GM23338 (cell line): ENCODE results near the gene MBD5. TPM values are rescaled to one million over a fixed set of nuclear protein-coding genes. Genes with fewer than 3 reads are reported as not detected.
A peak's percentile ranks its signal among the peaks of the same experiment; 100 is the strongest.

Experiments
- ATAC-seq: fragments of 200-7000 bp; cut with Tn5 transposase; 3 replicates; pipeline ENCODE4 v1.9.1; 2020
- DNase-seq: peaks from one replicate; pipeline ENCODE4 v3.0.0-alpha.2; 2015; ENCODE audit warnings: low spot score
- H2AFZ ChIP-seq: fragments of 200-600 bp; sonication (generic); 2 replicates; pipeline ENCODE4 v1.8.0; 2016; ENCODE audit warnings: antibody characterized with exemption, mild to moderate bottlenecking, moderate library complexity
- H3F3A ChIP-seq: fragments of 200-600 bp; sonication (generic); replicated peaks from 2 replicates; pipeline ENCODE4 v1.8.0; 2017; ENCODE audit warnings: antibody characterized with exemption, mixed run types, low read depth
- H3K27ac ChIP-seq: fragments of 200-600 bp; sonication (generic); 2 replicates; pipeline ENCODE4 v1.6.1; 2016; ENCODE audit warnings: low read depth
- H3K27me3 ChIP-seq: fragments of 200-600 bp; sonication (generic); 2 replicates; pipeline ENCODE4 v1.8.0; 2016; ENCODE audit warnings: mild to moderate bottlenecking, mixed run types, moderate library complexity; ENCODE audit not compliant: insufficient read depth
- H3K36me3 ChIP-seq: fragments of 200-600 bp; sonication (generic); 2 replicates; pipeline ENCODE4 v1.8.0; 2016; ENCODE audit warnings: mild to moderate bottlenecking; ENCODE audit not compliant: insufficient read depth
- H3K4me1 ChIP-seq: fragments of 200-600 bp; sonication (generic); 2 replicates; pipeline ENCODE4 v1.8.0; 2016; ENCODE audit warnings: mild to moderate bottlenecking, moderate library complexity; ENCODE audit not compliant: insufficient read depth
- H3K4me2 ChIP-seq: fragments of 200-600 bp; sonication (generic); 2 replicates; pipeline ENCODE4 v1.7.1; 2017; ENCODE audit warnings: mixed run types
- H3K4me3 ChIP-seq: fragments of 200-600 bp; sonication (generic); 2 replicates; pipeline ENCODE4 v1.6.1; 2016; ENCODE audit warnings: mixed run types
- H3K79me2 ChIP-seq: fragments of 200-600 bp; sonication (generic); replicated peaks from 2 replicates; pipeline ENCODE4 v1.8.0; 2017; ENCODE audit warnings: mild to moderate bottlenecking; ENCODE audit not compliant: insufficient read depth
- H3K9me2 ChIP-seq: fragments of 200-600 bp; sonication (generic); 2 replicates; pipeline ENCODE4 v1.8.0; 2017; ENCODE audit not compliant: insufficient read depth
- H4K20me1 ChIP-seq: fragments of 200-600 bp; sonication (generic); replicated peaks from 2 replicates; pipeline ENCODE4 v1.8.0; 2017; ENCODE audit warnings: mild to moderate bottlenecking; ENCODE audit not compliant: insufficient read depth
- H3K27ac Mint-ChIP-seq: 2 replicates; pipeline ENCODE4 v1.8.0; 2020; ENCODE audit warnings: inconsistent platforms, mild to moderate bottlenecking, moderate library complexity, mixed read lengths
- H3K27me3 Mint-ChIP-seq: 3 replicates; pipeline ENCODE4 v1.8.0; 2022; ENCODE audit warnings: low read depth, mild to moderate bottlenecking, moderate library complexity, mixed read lengths, inconsistent platforms; ENCODE audit not compliant: insufficient read depth, poor library complexity
- H3K36me3 Mint-ChIP-seq: 3 replicates; pipeline ENCODE4 v1.8.0; 2021; ENCODE audit warnings: low read depth, mild to moderate bottlenecking, inconsistent platforms, moderate library complexity, mixed read lengths
- H3K4me1 Mint-ChIP-seq: 3 replicates; pipeline ENCODE4 v1.8.0; 2020; ENCODE audit warnings: mild to moderate bottlenecking, inconsistent platforms, mixed read lengths
- H3K4me3 Mint-ChIP-seq: 3 replicates; pipeline ENCODE4 v1.8.0; 2021; ENCODE audit warnings: moderate library complexity, mild to moderate bottlenecking, inconsistent platforms, mixed read lengths
- H3K9me3 Mint-ChIP-seq: 3 replicates; pipeline ENCODE4 v1.8.0; 2020; ENCODE audit warnings: moderate library complexity, mild to moderate bottlenecking, inconsistent platforms, mixed read lengths
- EZH2 ChIP-seq: fragments of 200-600 bp; sonication (generic); IDR thresholded peaks from one replicate; pipeline ENCODE4 v1.8.0; 2017; ENCODE audit warnings: antibody characterized with exemption, mild to moderate bottlenecking, low read depth; ENCODE audit not compliant: unreplicated experiment
- EZH2phosphoT487 ChIP-seq: fragments of 200-600 bp; sonication (generic); IDR thresholded peaks from one replicate; pipeline ENCODE4 v1.8.1; 2018; ENCODE audit warnings: antibody characterized with exemption; ENCODE audit not compliant: unreplicated experiment
- NANOG ChIP-seq: IDR thresholded peaks from 2 replicates; pipeline ENCODE4 v1.6.1; 2016; ENCODE audit warnings: antibody characterized with exemption, borderline replicate concordance
- STAT1 ChIP-seq: IDR thresholded peaks from one replicate; pipeline ENCODE4 v1.6.1; 2016; ENCODE audit warnings: antibody characterized with exemption; ENCODE audit not compliant: unreplicated experiment
- ZNF114 ChIP-seq: fragments of 250-450 bp; sonication (Bioruptor Pico); IDR thresholded peaks from 2 replicates; pipeline ENCODE4 v1.5.0; 2020; ENCODE audit warnings: mild to moderate bottlenecking, moderate library complexity
- polyA plus RNA-seq: library from polyadenylated mRNA; unstranded; fragments of >200 nt; fragmentation: Nextera tagmentation; extraction: Ambion mirVana; gene quantifications from 2 replicates; pipeline ENCODE4 v1.2.1, GENCODE V29; 2016
- total RNA-seq: library from RNA; depleted of rRNA; stranded (reverse); fragments of >200 nt; shearing (Covaris generic); gene quantifications from 2 replicates; pipeline ENCODE4 v1.2.3, GENCODE V29; 2014
- TF ChIP-seq, protein P1 (sequence below): IDR thresholded peaks from one replicate; pipeline ENCODE4 v1.6.1; 2018; ENCODE audit warnings: antibody characterized with exemption; ENCODE audit not compliant: unreplicated experiment
- TF ChIP-seq, protein P2 (sequence below), 2 experiments: fragments of 200-600 bp in 1 of 2; sonication (generic) in 1 of 2; conservative IDR thresholded peaks; 2 replicates each; pipeline versions ENCODE4 v1.5.1 to v1.6.1; 2016 to 2017; ENCODE audit warnings: antibody characterized with exemption in 2 of 2, low read depth in 2 of 2, mild to moderate bottlenecking in 2 of 2, moderate library complexity in 1 of 2
- TF ChIP-seq, protein P3 (sequence below): fragments of 250-450 bp; sonication (Bioruptor Pico); IDR thresholded peaks from 2 replicates; pipeline ENCODE4 v1.5.0; 2020; ENCODE audit warnings: mild to moderate bottlenecking, moderate library complexity

The MBD5 gene
- total and polyA plus RNA-seq, 2 experiments from 2014 or later = 16.2 to 23.1 TPM

DNA sequence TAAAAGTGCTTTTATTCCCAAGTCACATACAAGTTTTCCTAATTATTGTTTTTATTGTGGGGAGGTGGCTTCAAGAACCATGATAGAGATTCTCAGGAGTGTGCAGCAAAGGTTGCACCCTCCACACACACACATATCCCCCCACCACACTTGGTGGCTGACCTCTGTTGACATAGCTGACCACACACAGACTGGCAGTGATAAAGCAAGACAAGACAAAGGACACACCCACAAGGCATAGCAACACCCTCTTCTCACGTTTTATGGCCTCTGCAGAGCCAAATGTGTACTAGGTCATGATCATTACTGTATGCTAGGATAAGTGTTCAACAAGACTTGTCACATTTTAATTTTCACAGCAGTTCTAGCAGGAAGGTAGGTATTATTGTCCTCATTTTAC lies 480.7 kb downstream of the MBD5 start:
- H3K79me2 ChIP-seq = no peaks in the 10 kb centered on the region
- H3F3A ChIP-seq = no peaks in the 10 kb centered on the region
- H3K36me3 Mint-ChIP-seq = no peaks in the 10 kb centered on the region
- no peak for TF ChIP-seq EZH2
- no peak for TF ChIP-seq EZH2phosphoT487
- no peak for TF ChIP-seq NANOG
- TF ChIP-seq, protein P1, sequence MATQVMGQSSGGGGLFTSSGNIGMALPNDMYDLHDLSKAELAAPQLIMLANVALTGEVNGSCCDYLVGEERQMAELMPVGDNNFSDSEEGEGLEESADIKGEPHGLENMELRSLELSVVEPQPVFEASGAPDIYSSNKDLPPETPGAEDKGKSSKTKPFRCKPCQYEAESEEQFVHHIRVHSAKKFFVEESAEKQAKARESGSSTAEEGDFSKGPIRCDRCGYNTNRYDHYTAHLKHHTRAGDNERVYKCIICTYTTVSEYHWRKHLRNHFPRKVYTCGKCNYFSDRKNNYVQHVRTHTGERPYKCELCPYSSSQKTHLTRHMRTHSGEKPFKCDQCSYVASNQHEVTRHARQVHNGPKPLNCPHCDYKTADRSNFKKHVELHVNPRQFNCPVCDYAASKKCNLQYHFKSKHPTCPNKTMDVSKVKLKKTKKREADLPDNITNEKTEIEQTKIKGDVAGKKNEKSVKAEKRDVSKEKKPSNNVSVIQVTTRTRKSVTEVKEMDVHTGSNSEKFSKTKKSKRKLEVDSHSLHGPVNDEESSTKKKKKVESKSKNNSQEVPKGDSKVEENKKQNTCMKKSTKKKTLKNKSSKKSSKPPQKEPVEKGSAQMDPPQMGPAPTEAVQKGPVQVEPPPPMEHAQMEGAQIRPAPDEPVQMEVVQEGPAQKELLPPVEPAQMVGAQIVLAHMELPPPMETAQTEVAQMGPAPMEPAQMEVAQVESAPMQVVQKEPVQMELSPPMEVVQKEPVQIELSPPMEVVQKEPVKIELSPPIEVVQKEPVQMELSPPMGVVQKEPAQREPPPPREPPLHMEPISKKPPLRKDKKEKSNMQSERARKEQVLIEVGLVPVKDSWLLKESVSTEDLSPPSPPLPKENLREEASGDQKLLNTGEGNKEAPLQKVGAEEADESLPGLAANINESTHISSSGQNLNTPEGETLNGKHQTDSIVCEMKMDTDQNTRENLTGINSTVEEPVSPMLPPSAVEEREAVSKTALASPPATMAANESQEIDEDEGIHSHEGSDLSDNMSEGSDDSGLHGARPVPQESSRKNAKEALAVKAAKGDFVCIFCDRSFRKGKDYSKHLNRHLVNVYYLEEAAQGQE = no peak
- no peak for TF ChIP-seq ZNF114 (CRISPR knock-in tag)
- TF ChIP-seq, protein P2, sequence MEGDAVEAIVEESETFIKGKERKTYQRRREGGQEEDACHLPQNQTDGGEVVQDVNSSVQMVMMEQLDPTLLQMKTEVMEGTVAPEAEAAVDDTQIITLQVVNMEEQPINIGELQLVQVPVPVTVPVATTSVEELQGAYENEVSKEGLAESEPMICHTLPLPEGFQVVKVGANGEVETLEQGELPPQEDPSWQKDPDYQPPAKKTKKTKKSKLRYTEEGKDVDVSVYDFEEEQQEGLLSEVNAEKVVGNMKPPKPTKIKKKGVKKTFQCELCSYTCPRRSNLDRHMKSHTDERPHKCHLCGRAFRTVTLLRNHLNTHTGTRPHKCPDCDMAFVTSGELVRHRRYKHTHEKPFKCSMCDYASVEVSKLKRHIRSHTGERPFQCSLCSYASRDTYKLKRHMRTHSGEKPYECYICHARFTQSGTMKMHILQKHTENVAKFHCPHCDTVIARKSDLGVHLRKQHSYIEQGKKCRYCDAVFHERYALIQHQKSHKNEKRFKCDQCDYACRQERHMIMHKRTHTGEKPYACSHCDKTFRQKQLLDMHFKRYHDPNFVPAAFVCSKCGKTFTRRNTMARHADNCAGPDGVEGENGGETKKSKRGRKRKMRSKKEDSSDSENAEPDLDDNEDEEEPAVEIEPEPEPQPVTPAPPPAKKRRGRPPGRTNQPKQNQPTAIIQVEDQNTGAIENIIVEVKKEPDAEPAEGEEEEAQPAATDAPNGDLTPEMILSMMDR (conservative IDR thresholded peaks at IDR 0.05; ENCODE audit: low read depth in 2 of 2) = no peak
- H3K27ac Mint-ChIP-seq = no peak overlapping the region
- peaks cover 9% of the 10 kb centered on the region; the same call in 2 of the 3 replicates for H3K4me1 Mint-ChIP-seq
- no peaks in the 10 kb centered on the region for H3K27me3 ChIP-seq
- no peaks in the 10 kb centered on the region for H3K9me2 ChIP-seq
- ATAC-seq (no peak), DNase-seq (no peak)
- no peak overlapping the region for H3K4me2 ChIP-seq
- no peaks in the 10 kb centered on the region for H3K27me3 Mint-ChIP-seq
- H4K20me1 ChIP-seq = no peaks in the 10 kb centered on the region
- H3K4me1 ChIP-seq = no peaks in the 10 kb centered on the region; the same call in 1 of the 2 replicates
- peak overlapping the region; percentile 47; the same call in 1 of the 2 replicates for H2AFZ ChIP-seq
- no peak overlapping the region for H3K4me3 ChIP-seq
- H3K36me3 ChIP-seq = no peaks in the 10 kb centered on the region; the same call in 1 of the 2 replicates
- no peak overlapping the region for H3K4me3 Mint-ChIP-seq
- H3K27ac ChIP-seq = no peak overlapping the region
- no peaks in the 10 kb centered on the region for H3K9me3 Mint-ChIP-seq

DNA sequence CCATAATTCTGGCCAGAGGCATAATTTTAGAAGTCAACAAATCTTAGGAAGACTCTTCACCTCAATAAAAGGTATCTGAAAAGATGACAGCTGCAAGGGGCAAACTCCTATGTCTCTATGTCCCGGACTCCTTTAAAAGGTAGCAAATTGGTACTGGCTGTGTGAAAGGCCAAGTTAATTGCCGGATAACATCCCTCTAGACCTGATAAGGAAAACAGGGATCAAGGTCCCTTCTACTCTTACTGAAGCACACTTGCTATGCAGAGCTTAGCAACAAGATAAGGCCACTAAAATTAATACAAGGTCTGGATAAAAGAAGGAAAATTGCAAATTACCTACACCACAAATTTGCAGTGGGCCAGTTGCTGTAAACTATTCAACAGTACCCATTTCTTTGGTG lies 482.6 kb downstream of the MBD5 start:
- H3K27me3 Mint-ChIP-seq = no peaks in the 10 kb centered on the region
- Histone ChIP-seq H3K36me3 (no peaks in the 10 kb centered on the region; the same call in 1 of the 2 replicates), H3K79me2 (no peaks in the 10 kb centered on the region), H3K4me3 (no peak overlapping the region), H3K4me2 (no peak overlapping the region), H3K9me2 (no peaks in the 10 kb centered on the region), H3K27ac (no peak overlapping the region), H3K4me1 (peaks cover 4% of the 10 kb centered on the region; the same call in 1 of the 2 replicates), H3K27me3 (no peaks in the 10 kb centered on the region), H2AFZ (no peak overlapping the region), H3F3A (no peaks in the 10 kb centered on the region), H4K20me1 (no peaks in the 10 kb centered on the region)
- H3K9me3 Mint-ChIP-seq = no peaks in the 10 kb centered on the region
- no peak overlapping the region for H3K27ac Mint-ChIP-seq
- DNase-seq (no peak), ATAC-seq (no peak)
- no peaks in the 10 kb centered on the region for H3K36me3 Mint-ChIP-seq
- H3K4me1 Mint-ChIP-seq = peaks cover 12% of the 10 kb centered on the region; the same call in 2 of the 3 replicates
- no peak overlapping the region for H3K4me3 Mint-ChIP-seq
- TF ChIP-seq STAT1 = no peak
- TF ChIP-seq, protein P3, sequence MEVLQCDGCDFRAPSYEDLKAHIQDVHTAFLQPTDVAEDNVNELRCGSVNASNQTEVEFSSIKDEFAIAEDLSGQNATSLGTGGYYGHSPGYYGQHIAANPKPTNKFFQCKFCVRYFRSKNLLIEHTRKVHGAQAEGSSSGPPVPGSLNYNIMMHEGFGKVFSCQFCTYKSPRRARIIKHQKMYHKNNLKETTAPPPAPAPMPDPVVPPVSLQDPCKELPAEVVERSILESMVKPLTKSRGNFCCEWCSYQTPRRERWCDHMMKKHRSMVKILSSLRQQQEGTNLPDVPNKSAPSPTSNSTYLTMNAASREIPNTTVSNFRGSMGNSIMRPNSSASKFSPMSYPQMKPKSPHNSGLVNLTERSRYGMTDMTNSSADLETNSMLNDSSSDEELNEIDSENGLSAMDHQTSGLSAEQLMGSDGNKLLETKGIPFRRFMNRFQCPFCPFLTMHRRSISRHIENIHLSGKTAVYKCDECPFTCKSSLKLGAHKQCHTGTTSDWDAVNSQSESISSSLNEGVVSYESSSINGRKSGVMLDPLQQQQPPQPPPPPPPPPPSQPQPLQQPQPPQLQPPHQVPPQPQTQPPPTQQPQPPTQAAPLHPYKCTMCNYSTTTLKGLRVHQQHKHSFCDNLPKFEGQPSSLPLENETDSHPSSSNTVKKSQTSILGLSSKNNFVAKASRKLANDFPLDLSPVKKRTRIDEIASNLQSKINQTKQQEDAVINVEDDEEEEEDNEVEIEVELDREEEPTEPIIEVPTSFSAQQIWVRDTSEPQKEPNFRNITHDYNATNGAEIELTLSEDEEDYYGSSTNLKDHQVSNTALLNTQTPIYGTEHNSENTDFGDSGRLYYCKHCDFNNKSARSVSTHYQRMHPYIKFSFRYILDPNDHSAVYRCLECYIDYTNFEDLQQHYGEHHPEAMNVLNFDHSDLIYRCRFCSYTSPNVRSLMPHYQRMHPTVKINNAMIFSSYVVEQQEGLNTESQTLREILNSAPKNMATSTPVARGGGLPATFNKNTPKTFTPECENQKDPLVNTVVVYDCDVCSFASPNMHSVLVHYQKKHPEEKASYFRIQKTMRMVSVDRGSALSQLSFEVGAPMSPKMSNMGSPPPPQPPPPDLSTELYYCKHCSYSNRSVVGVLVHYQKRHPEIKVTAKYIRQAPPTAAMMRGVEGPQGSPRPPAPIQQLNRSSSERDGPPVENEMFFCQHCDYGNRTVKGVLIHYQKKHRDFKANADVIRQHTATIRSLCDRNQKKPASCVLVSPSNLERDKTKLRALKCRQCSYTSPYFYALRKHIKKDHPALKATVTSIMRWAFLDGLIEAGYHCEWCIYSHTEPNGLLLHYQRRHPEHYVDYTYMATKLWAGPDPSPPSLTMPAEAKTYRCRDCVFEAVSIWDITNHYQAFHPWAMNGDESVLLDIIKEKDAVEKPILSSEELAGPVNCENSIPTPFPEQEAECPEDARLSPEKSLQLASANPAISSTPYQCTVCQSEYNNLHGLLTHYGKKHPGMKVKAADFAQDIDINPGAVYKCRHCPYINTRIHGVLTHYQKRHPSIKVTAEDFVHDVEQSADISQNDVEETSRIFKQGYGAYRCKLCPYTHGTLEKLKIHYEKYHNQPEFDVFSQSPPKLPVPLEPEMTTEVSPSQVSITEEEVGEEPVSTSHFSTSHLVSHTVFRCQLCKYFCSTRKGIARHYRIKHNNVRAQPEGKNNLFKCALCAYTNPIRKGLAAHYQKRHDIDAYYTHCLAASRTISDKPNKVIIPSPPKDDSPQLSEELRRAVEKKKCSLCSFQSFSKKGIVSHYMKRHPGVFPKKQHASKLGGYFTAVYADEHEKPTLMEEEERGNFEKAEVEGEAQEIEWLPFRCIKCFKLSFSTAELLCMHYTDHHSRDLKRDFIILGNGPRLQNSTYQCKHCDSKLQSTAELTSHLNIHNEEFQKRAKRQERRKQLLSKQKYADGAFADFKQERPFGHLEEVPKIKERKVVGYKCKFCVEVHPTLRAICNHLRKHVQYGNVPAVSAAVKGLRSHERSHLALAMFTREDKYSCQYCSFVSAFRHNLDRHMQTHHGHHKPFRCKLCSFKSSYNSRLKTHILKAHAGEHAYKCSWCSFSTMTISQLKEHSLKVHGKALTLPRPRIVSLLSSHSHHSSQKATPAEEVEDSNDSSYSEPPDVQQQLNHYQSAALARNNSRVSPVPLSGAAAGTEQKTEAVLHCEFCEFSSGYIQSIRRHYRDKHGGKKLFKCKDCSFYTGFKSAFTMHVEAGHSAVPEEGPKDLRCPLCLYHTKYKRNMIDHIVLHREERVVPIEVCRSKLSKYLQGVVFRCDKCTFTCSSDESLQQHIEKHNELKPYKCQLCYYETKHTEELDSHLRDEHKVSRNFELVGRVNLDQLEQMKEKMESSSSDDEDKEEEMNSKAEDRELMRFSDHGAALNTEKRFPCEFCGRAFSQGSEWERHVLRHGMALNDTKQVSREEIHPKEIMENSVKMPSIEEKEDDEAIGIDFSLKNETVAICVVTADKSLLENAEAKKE (CRISPR knock-in tag) = no peak
